B cell (primary cell): ENCODE data around the gene BPIFB3. TPM values are rescaled to one million over a fixed set of nuclear protein-coding genes. Genes with fewer than 3 reads are reported as not detected.

Experiments used
- ATAC-seq: fragments of 200-7000 bp; cut with Tn5 transposase; one replicate; pipeline ENCODE4 v1.10.0; 2021; ENCODE audit warnings: low read depth, mild to moderate bottlenecking, moderate number of reproducible peaks, moderate library complexity
- CTCF ChIA-PET: fragments of 350-600 bp; sonication (Branson Sonifier 250); formaldehyde crosslinking; loops from one replicate; lab custom pipeline; 2021; ENCODE audit warnings: antibody characterized with exemption, inconsistent platforms; lab: Charles Lee
- POLR2A ChIA-PET: fragments of 350-600 bp; sonication (Branson Sonifier 250); formaldehyde crosslinking; loops from one replicate; lab custom pipeline; 2021; ENCODE audit warnings: antibody characterized with exemption; lab: Charles Lee
- DNase-seq: peaks from one replicate; pipeline ENCODE4 v3.0.0; 2013
- H2AFZ ChIP-seq: 2 replicates; pipeline ENCODE4 v1.6.1; 2012; ENCODE audit warnings: mild to moderate bottlenecking, low read depth, low read length; ENCODE audit not compliant: insufficient read depth, poor library complexity, severe bottlenecking
- H3K27ac ChIP-seq, 2 donors: 1 replicate in 1 of 2; 2 replicates in 1 of 2; pipeline ENCODE4 v1.5.1; 2012 to 2013; ENCODE audit warnings: low read length in 2 of 2, mild to moderate bottlenecking in 2 of 2, moderate library complexity in 1 of 2
- H3K27me3 ChIP-seq, 4 experiments: fragments of 200-600 bp in 1 of 4; sonication (generic) in 1 of 4; replicated peaks in 1 of 4; 1 replicate in 2 of 4; 2 replicates in 2 of 4; pipeline versions ENCODE4 v1.6.1 to v1.7.0; 2013 to 2016; ENCODE audit warnings: low read length in 3 of 4, mild to moderate bottlenecking in 2 of 4, mixed read lengths in 1 of 4, moderate library complexity in 1 of 4; ENCODE audit not compliant: insufficient read depth in 4 of 4, control insufficient read depth in 3 of 4; ENCODE audit errors: control extremely low read depth in 1 of 4
- H3K36me3 ChIP-seq, 2 experiments: replicated peaks in 1 of 2; 1 replicate in 1 of 2; 2 replicates in 1 of 2; pipeline versions ENCODE4 v1.6.1 to v1.7.1; 2013; ENCODE audit warnings: low read length in 1 of 2; ENCODE audit not compliant: insufficient read depth in 2 of 2, control insufficient read depth in 1 of 2; ENCODE audit errors: control extremely low read depth in 1 of 2, extremely low read depth in 1 of 2
- H3K4me1 ChIP-seq, 2 donors: fragments of 200-600 bp in 1 of 2; sonication (generic) in 1 of 2; 1 replicate in 1 of 2; 2 replicates in 1 of 2; pipeline versions ENCODE4 v1.5.1 to v1.6.1; 2013 to 2017; ENCODE audit warnings: low read length in 2 of 2; ENCODE audit not compliant: control insufficient read depth in 2 of 2, insufficient read depth in 2 of 2
- H3K4me2 ChIP-seq: replicated peaks from 2 replicates; pipeline ENCODE3; 2012; ENCODE audit warnings: mild to moderate bottlenecking, low read depth, low read length; ENCODE audit not compliant: poor library complexity, severe bottlenecking
- H3K4me3 ChIP-seq, 5 experiments: fragments of 200-600 bp in 1 of 5; sonication (generic) in 1 of 5; 1 replicate in 3 of 5; 2 replicates in 2 of 5; pipeline versions ENCODE4 v1.5.1 to v1.7.0; 2011 to 2016; ENCODE audit warnings: low read length in 4 of 5, mild to moderate bottlenecking in 4 of 5, low read depth in 2 of 5, control low read depth in 1 of 5, moderate library complexity in 1 of 5; ENCODE audit not compliant: insufficient read depth in 1 of 5; ENCODE audit errors: control extremely low read depth in 1 of 5, extremely low read depth in 1 of 5
- H3K79me2 ChIP-seq: fragments of 200-600 bp; sonication (generic); one replicate; pipeline ENCODE4 v1.6.0; 2016; ENCODE audit warnings: low read length; ENCODE audit not compliant: control insufficient read depth, insufficient read depth
- H3K9ac ChIP-seq: fragments of 200-600 bp; sonication (generic); 2 replicates; pipeline ENCODE4 v1.6.1; 2017; ENCODE audit warnings: mild to moderate bottlenecking, low read length, moderate library complexity
- H3K9me3 ChIP-seq, 3 donors: one replicate each; pipeline versions ENCODE4 v1.6.1 to v1.7.1; 2013; ENCODE audit warnings: low read length in 2 of 3; ENCODE audit not compliant: control insufficient read depth in 2 of 3, insufficient read depth in 1 of 3; ENCODE audit errors: control extremely low read depth in 1 of 3
- H4K20me1 ChIP-seq: 2 replicates; pipeline ENCODE4 v1.6.0; 2012; ENCODE audit warnings: mild to moderate bottlenecking, low read length; ENCODE audit not compliant: insufficient read depth, control insufficient read depth, poor library complexity, severe bottlenecking
- H3K27ac Mint-ChIP-seq: one replicate; pipeline ENCODE4 v1.8.0; 2021; ENCODE audit warnings: mixed read lengths
- H3K27me3 Mint-ChIP-seq: one replicate; pipeline ENCODE4 v1.8.0; 2021; ENCODE audit warnings: mixed read lengths
- H3K4me1 Mint-ChIP-seq: one replicate; pipeline ENCODE4 v1.8.0; 2021; ENCODE audit warnings: mixed read lengths
- H3K4me3 Mint-ChIP-seq: one replicate; pipeline ENCODE4 v1.8.0; 2021; ENCODE audit warnings: mixed read lengths
- H3K9me3 Mint-ChIP-seq: one replicate; pipeline ENCODE4 v1.8.0; 2022; ENCODE audit warnings: mixed read lengths; ENCODE audit not compliant: insufficient read depth
- CTCF ChIP-seq: fragments of 200-600 bp; IDR thresholded peaks from one replicate; pipeline ENCODE4 v1.8.0; 2022; ENCODE audit warnings: antibody characterized with exemption, mild to moderate bottlenecking
- EZH2 ChIP-seq: IDR thresholded peaks from 2 replicates; pipeline ENCODE4 v1.6.1; 2012; ENCODE audit warnings: borderline replicate concordance, low read depth, mild to moderate bottlenecking, moderate library complexity, low read length; ENCODE audit not compliant: insufficient read depth, poor library complexity, severe bottlenecking
- WGBS: methylation state at CpG from one replicate; pipeline ENCODE4 v1.1.5; 2013; ENCODE audit warnings: missing lambda C conversion rate; ENCODE audit not compliant: insufficient coverage; 5-methylcytosine and 5-hydroxymethylcytosine counted together
- intact Hi-C: fragments of 100-400 bp; cut with micrococcal nuclease; formaldehyde crosslinking; loops from one replicate; pipeline ENCODE4 v1.10.0; 2022
- polyA plus RNA-seq: library from polyadenylated mRNA; depleted of rRNA; stranded (reverse); fragments of >200 nt; gene quantifications from 2 replicates; pipeline ENCODE4 v1.2.3, GENCODE V29; 2012
- total RNA-seq, 2 donors: library from RNA; stranded (reverse); fragments of 120-200 nt in 1 of 2; gene quantifications; 1 replicate in 1 of 2; 2 replicates in 1 of 2; pipeline versions ENCODE4 v1.2.3 to v1.2.4, GENCODE V29; 2013 to 2022

BPIFB3 gene
- total and polyA plus RNA-seq, 2 donors (not counting 1 experiment from before 2014, with no cell fraction given), result not detected

- Mint-ChIP-seq H3K4me1 (no peaks in the 10 kb centered on the region), H3K4me3 (no peak overlapping the region), H3K9me3 (no peaks in the 10 kb centered on the region), H3K27me3 (peaks cover 9% of the 10 kb centered on the region), H3K27ac (no peak overlapping the region)
- TF ChIP-seq EZH2 (no peak), CTCF (no peak)
- H3K27ac ChIP-seq, result no peak overlapping the region
- H3K4me3 ChIP-seq, result no peak overlapping the region
- POLR2A ChIA-PET, result no interaction called here
- H3K9me3 ChIP-seq, result peaks cover 0 to 4% (median 0%) of the 10 kb centered on the region in 3 donors
- intact Hi-C loops, result no loop called here
- H3K4me2 ChIP-seq, result no peak overlapping the region
- H3K36me3 ChIP-seq, result no peaks in the 10 kb centered on the region
- no peaks in the 10 kb centered on the region for H3K79me2 ChIP-seq
- ATAC-seq (no peak), DNase-seq (no peak)
- H3K9ac ChIP-seq, result no peak overlapping the region
- no peaks in the 10 kb centered on the region for H3K4me1 ChIP-seq
- H2AFZ ChIP-seq, result no peak overlapping the region
- CTCF ChIA-PET, result no interaction called here
- 74% methylated on average over 11 of the region's 15 CpGs for WGBS
- no peaks in the 10 kb centered on the region for H4K20me1 ChIP-seq
- H3K27me3 ChIP-seq, result no peaks in the 10 kb centered on the region
Observed at GRCh38 chr20:33015700-33016580, 37.8 kb upstream of the BPIFB3 start.

GRCh38 chr20:33016581-33017109 is 37.1 kb upstream of the BPIFB3 start:
- no peaks in the 10 kb centered on the region for H3K4me1 Mint-ChIP-seq
- H3K27ac Mint-ChIP-seq, result no peak overlapping the region
- H3K9me3 Mint-ChIP-seq, result no peaks in the 10 kb centered on the region
- no peak overlapping the region for H3K9ac ChIP-seq
- H3K9me3 ChIP-seq, result peaks cover 0 to 4% (median 0%) of the 10 kb centered on the region in 3 donors
- no peaks in the 10 kb centered on the region for H3K27me3 ChIP-seq
- H3K4me3 ChIP-seq, result no peak overlapping the region
- intact Hi-C loops, result no loop called here
- H3K27ac ChIP-seq, result no peak overlapping the region
- WGBS, result 86% methylated on average over 5 of the region's 7 CpGs
- H3K27me3 Mint-ChIP-seq, result peaks cover 9% of the 10 kb centered on the region
- ChIA-PET POLR2A (no interaction called here), CTCF (no interaction called here)
- no peaks in the 10 kb centered on the region for H3K36me3 ChIP-seq
- TF ChIP-seq EZH2, result no peak
- TF ChIP-seq CTCF, result no peak
- H3K4me3 Mint-ChIP-seq, result no peak overlapping the region
- H2AFZ ChIP-seq, result no peak overlapping the region
- ATAC-seq, result no peak
- no peaks in the 10 kb centered on the region for H3K4me1 ChIP-seq
- no peak overlapping the region for H3K4me2 ChIP-seq
- H3K79me2 ChIP-seq, result no peaks in the 10 kb centered on the region
- DNase-seq, result no peak
- H4K20me1 ChIP-seq, result no peaks in the 10 kb centered on the region
